HG02870 (cell line): ENCODE data around the gene DMXL1.
A peak's percentile ranks its signal among the peaks of the same experiment; 100 is the strongest.
"Not testable (repeated sequence)": the region's sequence is repeated elsewhere in the genome, so short reads cannot be mapped to it uniquely, and the experiment has no call there.

ENCODE experiments used
- ATAC-seq: cut with Tn5 transposase; IDR thresholded peaks from one replicate; pipeline ENCODE4 v1.9.1; 2021; ENCODE audit warnings: mild to moderate bottlenecking, moderate library complexity; ENCODE audit not compliant: unreplicated experiment

The DMXL1 gene

DNA sequence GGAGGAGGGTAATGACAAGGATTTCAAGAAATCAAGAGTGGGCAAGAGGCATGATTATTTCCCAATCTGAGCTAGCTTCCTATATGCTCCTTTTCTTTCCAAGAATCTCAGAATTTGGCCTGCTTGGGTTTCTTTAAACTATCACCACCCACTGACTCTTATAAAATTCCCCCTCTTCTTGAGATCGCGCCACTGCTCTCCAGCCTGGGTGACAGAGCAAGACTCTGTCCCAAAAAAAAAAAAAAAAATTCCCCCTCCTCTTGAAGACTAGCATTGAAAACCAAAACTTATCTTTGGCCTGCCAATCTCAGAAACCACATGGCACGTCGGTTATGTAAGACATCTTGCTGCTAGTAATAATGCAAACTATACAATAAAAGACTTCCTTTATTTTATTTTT is 3.4 kb upstream of the DMXL1 start:
- ATAC-seq: no peak

DNA sequence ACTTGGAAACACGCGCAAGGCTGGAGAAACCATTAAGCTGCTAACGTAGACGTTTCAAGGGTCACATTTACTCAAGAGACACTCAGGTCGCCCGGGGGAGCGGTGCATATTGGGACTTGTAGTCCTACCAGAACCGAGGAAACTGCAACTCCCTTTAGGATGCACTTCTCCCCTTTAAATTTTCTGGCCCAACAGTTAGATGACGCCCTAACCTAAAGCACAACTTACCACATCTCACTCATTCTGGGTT is 384 bp upstream of the DMXL1 start:
- peak; percentile 49 for ATAC-seq

DNA sequence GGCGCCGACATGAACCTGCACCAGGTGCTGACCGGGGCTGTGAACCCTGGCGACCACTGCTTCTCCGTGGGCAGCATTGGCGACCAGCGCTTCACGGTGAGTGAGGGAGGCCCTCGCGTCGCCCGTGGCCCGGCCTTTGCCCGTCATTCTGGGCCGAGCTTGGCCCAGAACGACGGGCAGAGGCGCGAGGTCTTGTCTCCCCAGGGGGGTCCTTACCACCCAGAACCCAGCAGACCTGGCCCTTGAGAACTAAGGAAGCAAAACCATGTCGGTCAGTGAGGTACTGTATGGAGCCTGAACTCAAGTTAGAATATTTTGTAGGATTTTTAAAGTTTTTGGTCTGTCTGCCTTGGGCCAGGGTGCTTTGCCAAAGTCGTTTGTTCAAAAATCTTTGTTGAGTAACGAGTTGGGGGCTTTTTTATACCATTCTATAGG is 691 bp downstream of the DMXL1 start:
- peak; percentile 7 for ATAC-seq

DNA sequence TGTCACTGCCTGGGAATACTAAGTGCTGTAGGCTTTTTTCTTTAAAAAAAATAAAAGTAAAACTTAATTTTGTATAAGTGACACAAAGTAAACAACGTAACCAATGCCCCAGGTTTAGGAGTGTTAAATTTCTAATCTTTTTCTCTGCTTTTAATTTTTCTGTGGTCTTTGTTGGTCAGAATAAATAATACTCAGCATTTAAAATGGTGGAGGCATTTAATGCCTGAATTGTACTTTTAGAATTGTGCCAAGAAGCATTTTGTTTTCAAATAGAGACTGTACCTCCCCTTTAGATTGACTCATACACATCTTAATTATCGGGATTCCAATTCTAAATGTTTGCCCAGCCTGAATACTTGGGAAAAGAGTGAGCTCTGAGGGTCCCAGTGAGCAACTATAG is 1.6 kb downstream of the DMXL1 start:
- no peak for ATAC-seq

DNA sequence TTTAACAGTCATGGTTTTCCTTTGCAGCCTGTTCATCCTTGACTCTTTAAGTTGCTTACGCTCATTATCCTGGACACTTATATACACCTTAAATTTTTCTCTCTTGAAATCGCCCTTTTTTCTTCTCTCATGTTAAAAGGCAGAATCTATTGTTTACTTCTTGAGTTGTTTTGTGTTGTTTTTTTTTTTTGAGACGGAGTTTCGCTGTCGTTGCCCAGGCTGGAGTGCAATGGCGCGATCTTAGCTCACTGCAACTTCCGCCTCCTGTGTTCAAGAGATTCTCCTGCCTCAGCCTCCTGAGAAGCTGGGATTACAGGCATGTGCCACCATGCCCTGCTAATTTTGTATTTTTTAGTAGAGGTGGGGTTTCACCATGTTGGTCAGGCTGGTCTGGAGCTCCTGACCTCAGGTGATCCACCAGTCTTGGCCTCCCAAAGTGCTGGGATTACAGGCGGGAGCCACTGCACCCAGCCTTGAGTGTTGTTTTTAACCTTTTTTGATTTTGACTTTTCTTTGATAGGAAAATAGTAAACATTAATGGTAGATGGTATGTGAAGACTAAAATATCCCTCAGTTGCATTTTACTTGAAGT is 3.0 kb downstream of the DMXL1 start:
- not testable (repeated sequence) for ATAC-seq

DNA sequence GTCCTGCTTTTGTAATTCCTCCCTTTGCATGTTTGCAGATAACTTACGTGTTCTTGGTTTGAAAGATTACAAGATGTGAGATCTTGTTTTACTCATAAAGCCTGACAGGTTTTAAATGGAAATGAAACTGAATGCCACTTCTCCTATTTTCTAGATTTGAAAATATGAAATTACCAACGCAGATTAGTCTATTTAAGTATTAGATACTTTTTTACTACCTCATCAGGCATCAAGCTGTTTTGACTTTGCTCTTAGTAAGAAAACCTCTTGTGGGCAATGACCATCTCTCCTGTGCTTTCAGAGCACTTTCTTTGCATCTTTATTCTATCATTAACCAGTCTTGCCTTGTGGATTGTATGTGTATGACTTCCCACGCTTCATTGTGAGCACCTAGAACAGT is 3.5 kb downstream of the DMXL1 start:
- peak; percentile 26 for ATAC-seq

DNA sequence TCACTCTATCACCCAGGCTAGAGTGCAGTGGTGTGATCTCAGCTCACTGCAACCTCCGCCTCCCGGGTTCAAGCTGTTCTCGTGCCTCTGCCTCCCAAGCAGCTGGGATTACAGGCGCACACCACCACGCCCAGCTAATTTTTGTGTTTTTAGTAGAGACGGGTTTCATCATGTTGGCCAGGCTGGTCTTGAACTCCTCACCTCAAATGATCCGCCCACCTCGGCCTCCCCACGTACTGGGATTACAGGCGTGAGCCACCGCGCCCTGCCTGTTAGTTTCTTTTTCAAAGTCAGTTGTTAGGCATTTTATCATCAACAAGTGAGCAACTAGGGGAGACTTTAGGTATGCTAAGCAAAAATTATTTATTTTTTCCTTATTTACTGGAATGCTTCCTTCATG is 4.4 kb downstream of the DMXL1 start:
- ATAC-seq: not testable (repeated sequence)

DNA sequence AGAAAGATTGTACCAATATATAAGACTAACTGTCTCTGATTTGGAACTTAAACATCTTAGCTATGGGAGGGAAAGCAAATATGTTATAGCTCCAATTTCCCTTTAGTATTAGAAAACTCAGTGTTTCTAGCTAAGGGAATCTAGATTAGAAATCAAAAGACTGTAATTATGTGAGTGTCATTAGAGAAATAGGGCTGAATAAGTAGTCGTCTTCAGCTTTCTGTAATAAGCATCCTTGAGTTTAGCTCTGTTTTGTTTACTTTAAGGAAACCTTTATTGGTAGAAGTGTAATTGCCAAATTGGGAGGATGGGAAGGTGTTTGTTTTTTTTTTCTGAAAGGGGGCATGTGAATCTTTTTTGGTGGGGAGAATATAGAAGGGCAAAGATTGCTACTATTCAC is 5.2 kb downstream of the DMXL1 start:
- ATAC-seq: no peak

DNA sequence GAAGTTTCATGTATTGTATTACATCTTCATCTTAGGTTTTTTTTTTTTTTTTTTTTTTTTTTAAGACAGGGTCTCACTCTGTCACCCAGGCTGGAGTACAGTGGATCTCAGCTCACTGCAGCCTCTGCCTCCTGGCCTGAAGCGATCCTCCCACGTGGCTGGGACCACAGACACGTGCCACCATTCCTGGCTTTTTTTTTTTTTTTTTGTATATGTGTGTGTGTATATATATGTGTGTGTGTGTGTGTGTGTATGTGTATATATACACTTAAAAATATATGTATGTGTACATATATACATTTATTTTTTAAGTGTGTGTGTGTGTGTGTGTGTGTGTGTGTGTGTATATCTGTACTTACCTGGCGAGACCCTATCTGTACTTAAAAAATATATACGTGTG is 6.6 kb downstream of the DMXL1 start:
- no peak for ATAC-seq

DNA sequence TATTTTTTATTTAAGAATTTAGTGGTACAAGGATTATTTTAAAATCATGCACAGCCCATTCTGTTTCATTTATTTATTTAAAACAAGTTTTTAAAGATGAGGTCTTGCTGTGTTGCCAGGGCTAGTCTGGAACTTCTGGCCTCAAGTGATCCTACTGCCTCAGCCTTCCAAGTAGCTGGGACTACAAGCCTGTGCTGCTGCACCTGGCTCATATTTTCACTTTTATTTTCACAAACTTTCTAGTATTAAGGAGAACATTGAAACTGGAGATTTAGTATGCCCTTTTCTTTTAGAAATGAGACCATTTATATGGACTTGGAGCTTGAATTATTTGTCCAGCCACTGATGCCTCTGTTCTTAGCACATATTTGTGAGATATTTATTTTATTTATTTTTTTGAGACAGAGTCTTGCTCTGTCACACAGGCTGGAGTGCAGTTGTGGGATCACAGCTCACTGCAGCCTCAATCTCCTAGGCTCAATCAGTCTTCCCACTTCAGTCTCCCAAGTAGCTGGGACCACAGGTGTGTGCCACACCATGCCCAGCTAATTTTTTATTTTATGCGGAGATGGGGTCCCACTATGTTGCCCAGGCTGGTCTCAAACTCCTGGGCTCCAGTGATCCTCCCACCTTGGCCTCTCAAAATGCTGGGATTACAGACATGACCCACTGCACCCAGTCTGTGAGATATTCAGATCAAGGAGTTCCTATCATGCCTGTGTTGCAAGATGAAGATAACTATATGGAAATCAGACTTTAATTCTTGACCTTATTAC is 7.4 kb downstream of the DMXL1 start:
- no peak for ATAC-seq

DNA sequence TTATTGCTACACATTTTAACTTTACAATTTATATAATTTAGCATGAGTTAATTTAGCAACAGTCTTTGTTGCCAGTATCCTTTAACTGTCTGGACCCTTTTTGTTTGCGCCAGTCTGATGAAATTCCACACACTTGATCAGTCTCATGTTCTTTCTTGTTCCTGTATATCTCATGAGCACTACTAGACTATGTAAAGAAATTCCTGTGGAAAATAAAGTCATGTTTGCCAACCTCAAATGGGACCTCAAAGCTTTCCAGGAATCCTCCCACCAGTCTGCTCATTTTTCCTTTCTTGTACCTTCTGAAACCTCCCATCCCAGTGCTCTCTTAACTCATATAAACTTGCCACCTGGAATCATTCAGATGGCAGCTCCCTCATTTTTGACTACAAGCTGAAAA is 8.0 kb downstream of the DMXL1 start:
- ATAC-seq: no peak

DNA sequence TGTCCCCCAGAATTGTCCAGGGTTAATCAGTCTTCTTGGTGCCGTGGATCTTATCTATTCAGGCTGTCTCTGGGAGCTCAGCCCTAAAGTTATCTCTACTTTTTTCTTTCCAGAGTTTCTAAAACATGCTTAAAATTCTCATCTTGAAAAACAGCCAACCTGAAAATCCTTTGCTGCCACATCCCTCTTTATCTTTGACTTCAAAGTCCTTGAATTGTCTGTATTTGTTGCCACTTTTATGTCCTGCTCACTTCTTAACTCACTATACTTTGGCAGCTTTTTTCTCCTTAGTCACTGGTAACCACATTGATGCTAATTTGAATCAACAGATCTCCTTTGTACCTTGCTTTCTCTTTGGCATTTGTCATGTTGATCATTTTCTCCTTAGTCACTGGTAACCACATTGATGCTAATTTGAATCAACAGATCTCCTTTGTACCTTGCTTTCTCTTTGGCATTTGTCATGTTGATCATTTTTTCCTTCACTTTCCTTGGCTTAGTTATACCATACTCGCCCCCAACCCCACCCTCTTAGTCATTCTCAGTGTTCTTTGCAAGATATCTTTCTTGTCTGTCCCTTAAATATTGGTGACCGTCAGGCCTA is 8.5 kb downstream of the DMXL1 start:
- peak; percentile 46 for ATAC-seq

DNA sequence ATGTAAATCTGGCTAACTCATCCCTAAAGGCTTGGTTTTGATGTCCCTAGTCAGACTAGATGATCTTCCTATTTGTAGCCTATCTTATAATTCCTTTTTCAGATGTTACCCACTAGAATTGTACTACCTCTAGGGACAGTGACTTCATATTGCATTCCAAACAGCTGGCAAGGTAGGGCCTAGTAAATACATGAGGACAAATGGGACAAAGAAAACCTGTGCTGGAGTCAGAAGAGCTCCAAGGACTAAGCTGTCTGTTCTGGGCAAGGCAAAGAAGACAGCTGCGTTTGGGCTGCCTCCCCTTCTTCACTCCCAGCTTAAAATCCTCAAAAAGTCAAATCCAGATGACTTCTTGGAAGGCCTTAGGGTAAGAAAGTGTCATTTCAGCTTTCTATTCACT is 10.0 kb downstream of the DMXL1 start:
- ATAC-seq: no peak

DNA sequence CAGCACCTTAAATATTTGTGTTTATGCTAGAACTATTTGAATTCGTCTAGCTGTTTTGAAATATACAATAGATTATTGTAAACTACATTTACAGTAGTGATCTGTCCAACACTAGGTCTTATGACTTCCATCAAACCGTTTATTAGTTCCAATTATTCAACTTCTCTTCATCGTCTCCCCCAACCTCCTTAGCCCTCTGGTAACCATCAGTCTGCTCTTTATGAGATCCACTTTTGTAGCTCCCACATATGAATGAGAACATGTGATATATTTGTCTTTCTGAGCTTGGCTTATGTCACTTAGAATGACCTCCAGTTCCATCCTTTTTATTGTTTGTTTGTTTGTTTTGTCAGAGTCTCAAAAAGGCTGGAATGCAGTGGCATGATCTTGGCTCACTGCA is 11.8 kb downstream of the DMXL1 start:
- ATAC-seq: no peak

DNA sequence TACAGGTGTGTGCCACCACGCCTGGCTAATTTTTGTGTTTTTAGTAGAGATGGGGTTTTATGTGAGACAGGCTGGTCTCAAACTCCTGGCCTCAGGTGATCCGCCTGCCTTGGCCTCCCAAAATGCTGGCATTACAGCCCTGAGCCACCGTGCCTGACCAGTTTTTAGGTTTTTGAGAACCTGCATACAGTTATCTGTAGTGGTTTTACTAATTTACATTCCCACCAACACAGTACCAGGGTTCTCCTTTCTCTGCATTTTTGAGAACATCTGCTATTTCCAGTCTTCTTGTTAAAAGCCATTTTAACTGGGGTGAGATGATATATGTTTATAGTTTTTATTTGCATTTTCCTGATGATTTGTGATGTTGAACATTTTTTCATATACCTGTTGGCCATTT is 12.8 kb downstream of the DMXL1 start:
- peak; percentile 65 for ATAC-seq

DNA sequence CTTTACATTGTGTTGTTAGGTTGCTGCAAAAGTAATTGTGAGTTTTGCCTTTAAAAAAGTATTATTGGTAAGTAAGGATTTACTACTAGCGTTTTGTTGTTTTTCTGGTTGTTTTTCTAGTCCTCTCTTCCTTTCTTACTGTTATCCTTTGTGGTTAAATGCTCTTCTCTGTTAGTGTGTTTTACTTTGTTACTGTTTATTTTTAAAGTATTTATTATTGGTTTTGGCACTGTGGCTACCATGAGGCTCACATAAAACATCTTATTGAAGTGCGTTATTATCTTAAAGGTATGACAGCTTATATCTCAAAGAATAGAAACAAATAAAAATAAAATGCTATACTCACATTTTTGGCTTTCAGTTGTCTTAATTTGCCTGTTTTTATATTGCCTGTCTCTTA is 17.6 kb downstream of the DMXL1 start:
- ATAC-seq: no peak

DNA sequence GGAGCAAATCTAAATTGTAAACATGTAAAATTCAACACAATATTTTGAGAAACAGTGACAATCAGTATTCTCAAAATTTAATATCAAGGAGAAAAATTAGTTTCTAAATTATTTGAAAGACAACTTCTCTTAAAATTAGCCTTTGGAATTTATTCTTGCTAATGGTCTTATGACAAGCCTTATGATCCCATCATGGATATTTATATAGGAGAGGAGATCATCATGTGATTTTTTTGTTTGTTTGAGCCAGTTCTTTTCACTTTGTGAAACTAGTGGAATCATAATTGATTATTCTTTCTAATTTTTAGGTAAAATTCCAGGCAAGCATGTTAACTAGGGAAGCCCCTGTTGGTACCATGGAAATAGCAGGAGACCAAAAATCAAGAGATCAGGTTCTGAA is 24.7 kb downstream of the DMXL1 start:
- no peak for ATAC-seq

DNA sequence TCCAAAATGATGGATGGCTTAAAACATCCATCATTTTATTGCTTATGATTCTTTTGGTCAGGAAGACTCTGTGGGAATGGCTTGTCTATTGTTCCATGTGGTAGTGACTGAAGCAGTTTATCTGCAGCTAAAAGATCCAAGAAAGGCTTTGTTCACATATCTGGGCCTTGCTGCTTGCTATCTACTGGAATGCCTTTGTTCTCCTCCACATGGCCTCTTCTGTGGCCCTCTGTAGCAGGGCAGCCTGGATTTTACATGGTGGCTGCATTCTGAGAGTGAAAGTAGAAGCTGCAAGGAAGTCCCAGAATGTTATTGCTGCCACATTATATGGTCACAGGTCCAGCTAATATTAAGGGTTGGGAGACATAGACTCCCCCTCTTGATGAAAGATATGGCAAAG is 35.1 kb downstream of the DMXL1 start:
- ATAC-seq: no peak

DNA sequence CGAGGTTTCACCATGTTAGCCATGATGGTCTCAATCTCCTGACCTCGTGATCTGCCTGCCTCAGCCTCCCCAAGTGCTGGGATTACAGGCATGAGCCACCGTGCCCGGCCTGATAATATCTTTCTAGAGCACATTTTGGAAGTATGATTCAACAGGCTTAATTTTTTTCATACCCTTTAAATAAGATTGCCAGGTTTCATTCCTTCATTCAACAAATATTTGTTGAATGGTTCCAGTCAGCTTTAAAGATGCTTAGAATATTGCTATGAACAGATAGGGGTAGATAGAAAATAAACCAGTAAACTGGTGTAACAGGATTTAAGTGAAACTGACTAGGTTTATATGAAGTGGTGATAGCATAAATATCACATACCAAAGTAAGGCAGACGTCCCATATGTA is 41.3 kb downstream of the DMXL1 start:
- no peak for ATAC-seq

DNA sequence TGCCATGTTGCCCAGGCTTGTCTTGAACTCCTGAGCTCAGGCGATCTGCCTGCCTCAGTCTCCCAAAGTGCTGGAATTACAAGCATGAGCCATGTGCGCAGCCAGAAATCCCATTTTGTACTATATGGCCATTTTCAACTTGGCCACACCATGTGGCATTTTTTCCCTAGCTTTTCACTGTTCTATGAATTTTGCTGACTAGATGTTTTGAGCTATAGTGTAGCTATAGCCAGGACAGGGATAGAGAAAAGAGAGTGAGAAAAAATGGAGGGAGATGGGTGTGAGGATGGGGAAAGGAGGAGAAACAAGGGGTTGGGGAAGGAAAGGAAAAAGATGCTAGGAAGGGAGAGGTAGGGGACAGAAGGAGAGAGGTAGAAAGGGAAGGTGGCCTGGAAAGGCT is 46.4 kb downstream of the DMXL1 start:
- ATAC-seq: no peak

DNA sequence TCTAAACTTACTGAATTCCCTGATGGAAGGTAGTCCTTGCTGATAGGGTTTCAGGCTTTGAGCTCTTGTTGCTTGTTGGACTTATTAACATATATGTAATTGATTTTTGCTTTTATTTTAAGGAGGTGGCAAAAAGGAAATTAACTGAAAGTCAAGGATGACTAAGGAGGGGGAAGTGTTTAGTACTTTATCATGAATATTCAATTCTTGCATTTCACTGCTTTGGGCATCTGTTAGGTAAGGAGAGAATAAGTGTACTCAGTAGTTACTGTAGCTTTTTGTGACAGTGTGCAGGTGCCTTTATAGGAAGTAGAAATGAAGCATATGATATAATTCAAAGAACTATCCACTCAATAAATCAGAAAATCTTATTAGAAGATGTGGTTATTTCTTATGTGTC is 47.1 kb downstream of the DMXL1 start:
- ATAC-seq: no peak

DNA sequence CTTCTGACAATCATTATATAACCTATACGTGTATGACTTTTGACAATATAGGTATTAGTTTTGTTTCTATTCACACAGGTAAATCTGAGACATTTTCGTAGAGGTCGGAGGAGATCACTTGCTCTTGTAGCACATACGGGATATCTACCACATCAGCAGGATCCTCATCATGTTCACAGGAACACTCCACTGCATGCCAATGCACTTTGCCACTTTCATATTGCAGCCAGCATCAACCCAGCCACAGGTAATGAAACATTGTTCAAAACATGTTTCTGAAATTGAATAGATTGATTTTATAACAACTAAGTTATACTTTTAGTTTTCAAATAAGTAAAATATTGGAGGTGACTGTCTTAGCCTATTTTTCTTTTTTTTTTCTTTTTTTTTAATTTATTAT is 50.0 kb downstream of the DMXL1 start:
- no peak for ATAC-seq

DNA sequence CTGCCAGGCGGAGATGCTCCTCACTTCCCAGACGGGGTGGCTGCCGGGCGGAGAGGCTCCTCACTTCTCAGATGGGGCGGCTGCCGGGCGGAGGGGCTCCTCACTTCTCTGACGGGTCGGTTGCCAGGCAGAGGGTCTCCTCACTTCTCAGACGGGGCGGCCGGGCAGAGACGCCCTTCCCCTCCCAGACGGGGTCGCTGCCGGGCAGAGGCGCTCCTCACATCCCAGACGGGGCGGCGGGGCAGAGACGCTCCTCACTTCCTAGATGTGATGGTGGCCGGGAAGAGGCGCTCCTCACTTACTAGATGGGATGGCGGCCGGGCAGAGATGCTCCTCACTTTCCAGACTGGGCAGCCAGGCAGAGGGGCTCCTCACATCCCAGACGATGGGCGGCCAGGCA is 51.6 kb downstream of the DMXL1 start:
- not testable (repeated sequence) for ATAC-seq
